Esophagus muscularis mucosa (tissue), 4 donors: ENCODE data around the gene MOSPD2. TPM values are rescaled to one million over a fixed set of nuclear protein-coding genes. Genes with fewer than 3 reads are reported as not detected.

Experiments
- DNase-seq: peaks from one replicate; pipeline ENCODE4 v3.0.0-alpha.2; 2017; ENCODE audit errors: extremely low spot score
- H3K27ac ChIP-seq, 4 donors: fragments of 200-600 bp; sonication (generic); replicated peaks in 1 of 4; 1 replicate in 3 of 4; 2 replicates in 1 of 4; pipeline ENCODE4 v1.5.1; 2016 to 2019; ENCODE audit warnings: mild to moderate bottlenecking in 1 of 4
- H3K27me3 ChIP-seq, 4 donors: fragments of 200-600 bp; sonication (generic); one replicate each; pipeline versions ENCODE4 v1.5.1 to v1.6.0; 2016 to 2019
- H3K36me3 ChIP-seq, 4 donors: fragments of 200-600 bp; sonication (generic); one replicate each; pipeline ENCODE4 v1.5.1; 2016 to 2019
- H3K4me1 ChIP-seq, 4 donors: fragments of 200-600 bp; sonication (generic); one replicate each; pipeline ENCODE4 v1.5.1; 2016 to 2019
- H3K4me3 ChIP-seq, 4 donors: fragments of 200-600 bp; sonication (generic); 1 replicate in 2 of 4; 2 replicates in 2 of 4; pipeline ENCODE4 v1.5.1; 2016 to 2019; ENCODE audit warnings: mild to moderate bottlenecking in 4 of 4, moderate library complexity in 1 of 4
- H3K9me3 ChIP-seq, 4 donors: fragments of 200-600 bp; sonication (generic); 1 replicate in 3 of 4; 2 replicates in 1 of 4; pipeline ENCODE4 v1.5.1; 2016 to 2019
- CTCF ChIP-seq, 3 experiments: fragments of 200-600 bp in 2 of 3; fragments of 450-650 bp in 1 of 3; sonication (generic) in 2 of 3; IDR thresholded peaks; one replicate each; pipeline ENCODE4 v1.5.1; 2017 to 2019; ENCODE audit warnings: antibody characterized with exemption in 3 of 3, mild to moderate bottlenecking in 2 of 3, moderate library complexity in 1 of 3
- EP300 ChIP-seq: sonication (generic); formaldehyde crosslinking; IDR thresholded peaks from one replicate; pipeline ENCODE4 v1.6.1; 2017; ENCODE audit warnings: antibody characterized with exemption
- POLR2A ChIP-seq: fragments of 450-650 bp; IDR thresholded peaks from one replicate; pipeline ENCODE4 v1.6.1; 2017; ENCODE audit warnings: antibody characterized with exemption, moderate library complexity, mild to moderate bottlenecking, low read depth
- POLR2AphosphoS5 ChIP-seq, 2 donors: sonication (generic); formaldehyde crosslinking; IDR thresholded peaks; one replicate each; pipeline ENCODE4 v1.6.1; 2017; ENCODE audit warnings: antibody characterized with exemption in 2 of 2
- WGBS: methylation state at CpG from one replicate; pipeline ENCODE4 v1.1.5; 2018; 5-methylcytosine and 5-hydroxymethylcytosine counted together
- intact Hi-C: fragments of 100-400 bp; cut with DNase I; formaldehyde crosslinking; loops from one replicate; pipeline ENCODE4 v1.15.1; 2023
- total RNA-seq, 4 donors: library from RNA; depleted of rRNA; stranded (reverse); fragments of >200 nt; gene quantifications; one replicate each; pipeline versions ENCODE4 v1.1.0 to v1.2.1, GENCODE V29; 2016

The MOSPD2 gene
- total RNA-seq, 4 donors from 2014 or later = 9.4 to 15.4 (median 10.4) TPM

- intact Hi-C loops = no loop called here
These were observed 42.4 kb downstream of the MOSPD2 start for GRCh38 chrX:14915596-14915995.

GRCh38 chrX:14916017-14916674, 42.9 kb downstream of the MOSPD2 start:
- Histone ChIP-seq H3K4me1 (peaks cover 0 to 15% (median 5%) of the 10 kb centered on the region in 4 donors), H3K27me3 (no peaks in the 10 kb centered on the region), H3K4me3 (no peak overlapping the region), H3K36me3 (peaks cover 0 to 40% (median 17%) of the 10 kb centered on the region in 4 donors), H3K27ac (no peak overlapping the region), H3K9me3 (no peaks in the 10 kb centered on the region)
- DNase-seq = no peak
- TF ChIP-seq CTCF (IDR thresholded peaks at IDR 0.05) (no peak), EP300 (no peak), POLR2A (no peak), POLR2AphosphoS5 (IDR thresholded peaks at IDR 0.05) (no peak)
- 54% methylated on average over 3 of the region's 3 CpGs for WGBS
- intact Hi-C loops = no loop called here

More at GRCh38 chrX:14915596-14915995, 42.4 kb downstream of the MOSPD2 start:
- no peak for TF ChIP-seq POLR2A
- TF ChIP-seq CTCF (IDR thresholded peaks at IDR 0.05) = no peak
- TF ChIP-seq POLR2AphosphoS5 (IDR thresholded peaks at IDR 0.05) = no peak
- TF ChIP-seq EP300 = no peak
- no peak overlapping the region for H3K4me3 ChIP-seq
- H3K36me3 ChIP-seq = peaks cover 0 to 43% (median 17%) of the 10 kb centered on the region in 4 donors
- no peak for DNase-seq
- H3K27me3 ChIP-seq = no peaks in the 10 kb centered on the region
- H3K4me1 ChIP-seq = peaks cover 0 to 13% (median 5%) of the 10 kb centered on the region in 4 donors
- no peak overlapping the region for H3K27ac ChIP-seq
- 87% methylated on average over 3 of the region's 3 CpGs for WGBS
- no peaks in the 10 kb centered on the region for H3K9me3 ChIP-seq

- H3K36me3 ChIP-seq = peaks cover 0 to 21% (median 6%) of the 10 kb centered on the region in 4 donors
- peaks cover 0 to 15% (median 5%) of the 10 kb centered on the region in 4 donors for H3K4me1 ChIP-seq
- no peaks in the 10 kb centered on the region for H3K27me3 ChIP-seq
- WGBS = 42% methylated on average over 2 of the region's 2 CpGs
- intact Hi-C loops = no loop called here
- no peak for DNase-seq
- H3K9me3 ChIP-seq = no peaks in the 10 kb centered on the region
- TF ChIP-seq POLR2A (no peak), EP300 (no peak), CTCF (IDR thresholded peaks at IDR 0.05) (peak in 1 of 3 experiments; percentile 6), POLR2AphosphoS5 (IDR thresholded peaks at IDR 0.05) (no peak)
- H3K4me3 ChIP-seq = no peak overlapping the region
- no peak overlapping the region for H3K27ac ChIP-seq
These were observed 46.2 kb downstream of the MOSPD2 start for GRCh38 chrX:14919407-14919806.

GRCh38 chrX:14920196-14920595, 47.0 kb downstream of the MOSPD2 start:
- Histone ChIP-seq H3K36me3 (peaks cover 0 to 21% (median 6%) of the 10 kb centered on the region in 4 donors), H3K27ac (no peak overlapping the region), H3K4me1 (peaks cover 0 to 15% (median 5%) of the 10 kb centered on the region in 4 donors), H3K9me3 (no peaks in the 10 kb centered on the region), H3K4me3 (no peak overlapping the region), H3K27me3 (no peaks in the 10 kb centered on the region)
- TF ChIP-seq POLR2A (no peak), POLR2AphosphoS5 (IDR thresholded peaks at IDR 0.05) (no peak), CTCF (IDR thresholded peaks at IDR 0.05) (no peak), EP300 (no peak)
- 81% methylated on average over 2 of the region's 2 CpGs for WGBS
- no peak for DNase-seq
- intact Hi-C loops = no loop called here
